GM18519 (cell line): ENCODE results near the gene GPC3.

ENCODE experiments used
- ATAC-seq: cut with Tn5 transposase; IDR thresholded peaks from one replicate; pipeline ENCODE4 v1.9.1; 2021; ENCODE audit warnings: mild to moderate bottlenecking, moderate library complexity; ENCODE audit not compliant: unreplicated experiment, low FRiP score

GPC3 gene

DNA sequence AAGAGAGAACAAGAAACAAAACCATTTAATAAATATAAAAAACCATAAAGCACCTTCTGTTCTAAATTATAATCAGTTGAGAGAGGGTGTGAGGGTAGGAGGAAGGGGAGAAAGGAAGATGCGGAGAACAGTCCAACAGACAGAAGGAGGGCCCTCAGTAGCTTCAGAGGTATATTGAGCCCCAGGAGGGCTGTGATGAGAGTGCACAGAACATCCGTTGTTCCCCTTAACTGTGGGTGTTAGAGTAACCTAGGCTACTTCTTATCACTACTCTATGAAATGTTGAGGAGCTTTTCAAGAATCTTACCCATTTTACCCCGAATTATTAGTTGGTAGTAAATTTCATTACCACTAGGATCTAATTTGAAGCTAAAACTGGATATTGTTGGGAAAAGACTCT is 13.8 kb downstream of the GPC3 start:
- ATAC-seq = no peak

DNA sequence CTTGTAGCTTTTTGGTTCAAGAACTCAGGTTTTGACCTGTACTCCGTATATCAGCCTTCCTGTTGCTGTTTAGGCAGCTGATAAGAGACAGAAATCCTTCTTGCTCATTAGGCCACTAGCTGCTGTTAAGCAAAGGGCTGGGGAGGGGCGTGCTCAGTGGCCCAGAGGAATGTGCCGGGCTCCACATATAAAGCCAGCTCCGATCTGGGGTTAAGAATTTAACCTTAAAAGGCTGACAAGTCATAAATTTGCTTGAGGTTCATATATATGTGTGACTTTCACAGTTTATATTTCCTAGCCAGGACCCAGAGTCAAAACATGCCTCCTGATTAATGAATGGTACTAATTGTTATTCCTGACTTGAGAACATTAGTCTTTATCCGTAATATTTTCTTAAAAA is 15.3 kb downstream of the GPC3 start:
- no peak for ATAC-seq

DNA sequence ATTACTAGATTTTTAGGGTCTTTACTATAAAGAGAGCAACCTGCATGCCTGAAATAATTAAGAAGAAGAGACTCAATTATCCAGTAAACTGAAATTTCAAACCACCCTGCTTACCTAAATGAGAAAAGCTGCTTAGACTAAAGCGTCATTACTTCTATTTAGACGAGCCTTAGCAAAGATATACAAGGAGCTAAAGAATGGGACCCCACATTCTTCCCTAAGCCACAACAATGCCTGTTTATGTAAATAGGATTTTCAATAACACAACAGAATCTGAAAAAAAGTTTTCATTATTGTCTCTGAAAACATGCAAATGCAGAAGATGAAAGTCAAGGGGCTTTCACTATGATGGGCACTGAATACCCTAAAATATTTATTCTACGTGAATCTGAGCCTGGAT is 16.2 kb downstream of the GPC3 start:
- no peak for ATAC-seq

DNA sequence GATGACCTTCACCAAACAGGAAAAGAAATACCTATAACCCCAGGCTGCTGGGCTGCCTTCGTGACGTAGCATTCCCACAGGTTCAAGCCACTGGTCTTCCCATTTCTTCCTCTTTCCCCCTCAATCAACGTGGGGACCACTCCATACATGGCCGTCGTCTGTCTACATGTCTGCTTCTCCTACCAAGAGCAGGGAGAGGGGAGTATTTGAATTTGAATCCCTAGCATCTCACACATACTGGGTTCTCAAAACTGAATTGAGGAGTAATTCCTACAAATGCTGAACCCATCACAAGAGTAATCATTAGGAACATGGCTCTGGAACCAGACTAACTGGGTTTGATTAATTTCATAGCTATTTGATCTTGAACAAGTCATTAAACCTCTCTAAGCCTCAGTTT is 17.3 kb downstream of the GPC3 start:
- no peak for ATAC-seq

DNA sequence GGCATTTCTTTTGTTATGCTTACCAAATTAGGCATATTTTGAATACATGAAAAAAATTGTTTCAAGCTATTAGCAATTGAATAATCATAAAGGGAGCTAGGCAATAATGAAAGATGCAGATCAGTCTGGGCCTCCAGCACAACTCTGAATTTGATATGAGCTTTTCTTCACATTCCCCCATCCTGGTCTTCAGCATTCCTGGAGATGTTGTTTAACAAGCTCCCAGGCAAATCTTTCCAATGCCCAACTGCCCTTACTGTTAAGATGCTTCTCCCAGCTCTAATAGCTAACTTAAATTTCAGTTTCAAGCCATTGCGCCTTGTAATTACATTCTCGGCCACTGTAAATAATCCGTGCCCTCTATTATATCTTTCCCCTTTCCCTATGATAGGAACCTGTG is 19.2 kb downstream of the GPC3 start:
- ATAC-seq = no peak

DNA sequence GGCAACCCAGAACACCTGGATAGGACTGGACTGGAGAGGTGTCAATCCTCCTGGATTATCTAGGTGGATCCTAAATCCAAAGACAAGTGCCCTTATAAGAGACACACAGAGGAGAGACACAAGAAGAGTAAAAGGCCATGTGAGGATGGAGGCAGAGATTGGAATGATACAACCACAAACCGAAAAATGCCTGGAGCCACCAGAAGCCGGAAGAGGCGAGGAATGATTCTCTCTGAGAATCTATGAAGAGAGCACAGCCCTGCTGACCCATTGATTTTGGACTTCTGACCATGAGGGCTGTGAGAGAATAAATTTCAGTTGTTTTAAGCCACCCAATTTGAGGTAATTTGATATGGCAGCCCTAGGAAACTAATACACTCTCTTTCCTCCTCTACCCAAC is 20.1 kb downstream of the GPC3 start:
- ATAC-seq = no peak

DNA sequence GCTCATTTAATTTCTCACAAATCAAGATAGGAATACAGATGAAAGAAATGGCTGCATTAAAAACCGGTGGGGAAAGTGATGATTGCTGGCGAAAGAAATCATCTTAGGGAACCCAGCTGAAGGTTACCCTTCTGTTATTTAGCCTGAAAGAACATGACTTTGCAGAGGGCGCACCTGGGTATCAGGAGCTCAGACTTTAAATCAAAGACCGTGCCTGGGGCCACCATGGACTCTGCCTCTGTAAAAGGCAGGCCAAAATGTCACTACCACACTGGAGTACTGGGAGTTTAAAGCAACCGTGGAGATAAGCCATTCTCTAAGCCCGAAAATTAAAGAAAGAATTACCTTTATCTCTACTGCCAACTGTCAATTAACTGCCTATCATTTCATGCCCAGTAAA is 24.3 kb downstream of the GPC3 start:
- ATAC-seq = no peak

DNA sequence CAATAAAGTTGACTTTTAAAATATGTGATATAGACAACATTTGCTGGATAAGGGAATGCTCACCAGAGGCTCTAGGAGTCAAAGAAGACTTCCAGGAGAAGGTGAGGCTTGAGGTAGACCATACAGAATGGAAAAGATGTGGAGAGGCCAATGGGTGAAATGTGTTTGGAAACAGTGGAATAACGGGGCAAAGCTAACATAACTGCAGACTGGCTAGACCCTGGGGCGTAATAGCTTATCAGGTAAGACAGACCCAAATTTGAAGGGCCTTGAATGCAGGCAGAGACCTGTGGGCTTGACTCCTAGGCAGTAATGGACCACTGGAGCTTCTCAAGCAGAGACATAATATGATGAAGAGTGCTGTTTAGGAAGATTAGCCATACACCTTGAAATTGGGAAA is 25.4 kb downstream of the GPC3 start:
- no peak for ATAC-seq

DNA sequence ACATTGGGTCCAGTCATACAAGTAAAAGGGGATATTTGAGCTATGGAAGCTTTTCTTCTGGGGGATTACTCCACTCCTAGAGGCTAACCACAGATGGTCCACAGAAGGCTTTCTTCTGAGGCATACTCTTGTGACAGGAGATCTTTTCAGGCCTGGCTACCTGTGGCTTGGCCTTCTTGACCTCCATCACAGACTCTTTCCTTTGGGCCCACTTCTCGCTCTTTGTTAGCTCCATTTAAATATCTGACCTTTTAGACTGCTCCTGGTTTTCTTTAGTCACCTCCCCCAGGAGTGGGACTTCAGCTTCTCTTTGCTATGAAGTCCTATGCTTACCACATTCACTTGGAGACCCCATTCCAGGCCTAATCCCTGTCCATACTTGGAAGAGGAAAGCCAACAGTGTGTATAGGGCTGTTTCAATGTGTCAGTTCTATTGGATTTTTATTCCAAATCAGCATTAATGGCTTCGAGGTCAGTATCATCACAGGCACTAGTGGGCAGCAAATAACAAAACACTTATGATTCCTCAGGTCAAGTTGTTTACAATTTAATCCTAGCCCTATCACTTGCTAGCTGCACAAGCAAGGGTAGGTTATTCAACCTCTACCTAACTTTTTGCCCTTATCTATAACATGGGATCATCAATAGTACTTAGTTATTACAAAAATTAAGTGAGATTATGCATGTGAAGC is 26.3 kb downstream of the GPC3 start:
- no peak for ATAC-seq

DNA sequence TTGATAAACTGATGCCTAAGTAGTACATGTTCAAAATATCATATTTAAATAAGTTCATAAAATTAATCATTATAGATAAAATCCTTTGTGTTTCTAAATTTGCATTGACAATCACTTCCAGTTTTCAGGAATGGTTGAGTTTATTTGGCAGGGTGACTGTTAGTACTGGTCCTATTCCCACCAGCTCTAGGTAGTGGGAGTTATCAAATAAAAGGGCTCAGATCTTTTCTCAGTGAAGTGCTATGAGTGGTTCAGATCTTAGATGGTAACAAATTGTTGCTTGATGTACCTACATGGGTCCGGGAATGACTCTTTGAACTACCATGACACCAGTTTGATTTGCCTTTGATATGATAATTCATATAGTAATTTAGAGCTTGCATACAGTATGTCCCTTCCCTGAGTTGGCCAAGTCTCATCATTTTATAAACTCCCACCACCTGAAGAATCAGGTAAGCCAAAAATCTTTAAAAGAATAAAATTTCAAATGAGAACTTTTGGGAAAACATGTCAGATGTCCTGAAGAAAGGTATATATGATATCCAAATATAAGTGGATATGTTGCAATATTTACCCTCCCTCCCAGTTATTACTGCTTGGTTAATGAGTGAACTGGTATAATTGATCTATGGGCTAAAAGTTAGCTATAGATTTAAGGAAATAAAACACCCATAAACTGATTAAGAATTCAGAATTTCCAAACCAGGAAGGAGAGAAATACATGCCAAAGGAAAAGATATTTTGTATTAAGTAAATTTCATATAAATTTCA is 28.6 kb downstream of the GPC3 start:
- ATAC-seq = no peak

DNA sequence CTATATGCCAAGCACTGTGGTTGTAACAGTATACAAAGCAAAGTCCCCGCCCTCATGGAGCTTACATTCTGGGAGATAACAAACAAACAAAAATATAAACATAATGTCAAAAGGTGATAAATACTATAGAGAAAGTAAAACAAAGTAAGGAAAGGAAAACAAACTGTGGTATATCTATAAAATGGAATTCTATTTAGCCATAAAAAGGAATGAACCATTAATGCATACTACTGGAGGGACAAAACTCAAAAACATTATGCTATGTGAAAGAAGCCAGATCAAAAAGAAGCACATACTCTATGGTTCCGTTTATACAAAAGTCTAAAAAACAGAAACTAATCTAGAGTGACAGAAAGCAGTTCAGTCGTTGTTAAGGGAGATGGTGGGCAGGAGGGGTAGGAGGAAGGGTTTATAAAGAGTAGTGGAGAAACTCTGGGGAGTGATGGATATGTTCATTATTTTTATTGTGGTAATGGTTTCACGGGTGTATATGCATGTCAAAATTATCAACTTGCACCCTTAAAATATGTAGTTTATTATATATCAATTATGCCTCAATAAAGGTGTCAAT is 31.5 kb downstream of the GPC3 start:
- ATAC-seq = no peak

DNA sequence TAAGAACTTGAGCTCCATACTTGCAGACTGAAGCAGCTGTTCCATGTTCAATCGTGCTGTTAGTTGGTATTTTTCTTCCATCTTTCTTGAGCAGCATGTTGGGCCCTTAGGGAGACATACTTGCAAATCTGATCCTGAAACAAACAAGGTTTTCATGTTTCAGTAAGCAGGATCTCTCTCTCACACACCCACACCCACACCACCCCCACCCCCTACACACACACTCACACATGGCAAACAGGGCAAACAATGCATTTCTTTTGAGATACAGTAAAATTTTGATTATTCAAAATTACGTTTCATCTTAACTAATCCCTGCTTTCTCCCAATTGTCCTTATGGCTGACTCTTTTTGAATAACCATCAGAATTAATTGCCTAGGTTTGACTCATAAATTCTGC is 32.3 kb downstream of the GPC3 start:
- ATAC-seq = no peak

DNA sequence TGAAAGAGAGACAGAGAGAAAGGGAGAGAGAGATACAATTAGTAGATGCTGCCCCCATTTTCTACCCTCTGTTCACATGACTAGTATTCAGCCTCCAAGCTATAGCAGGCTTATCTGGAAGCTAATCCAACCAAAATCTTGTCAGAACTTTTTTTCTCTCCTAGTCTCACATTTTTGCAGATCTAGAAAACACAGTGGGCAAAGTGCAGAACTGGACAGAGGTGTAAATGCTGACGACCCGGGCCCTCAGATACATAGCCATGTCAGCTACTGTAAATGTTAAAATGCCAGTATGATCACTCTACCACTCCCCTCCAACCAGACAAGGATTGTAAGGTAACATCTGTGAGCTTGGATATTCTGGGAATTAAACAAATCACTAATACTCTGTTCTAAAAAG is 34.3 kb downstream of the GPC3 start:
- no peak for ATAC-seq

DNA sequence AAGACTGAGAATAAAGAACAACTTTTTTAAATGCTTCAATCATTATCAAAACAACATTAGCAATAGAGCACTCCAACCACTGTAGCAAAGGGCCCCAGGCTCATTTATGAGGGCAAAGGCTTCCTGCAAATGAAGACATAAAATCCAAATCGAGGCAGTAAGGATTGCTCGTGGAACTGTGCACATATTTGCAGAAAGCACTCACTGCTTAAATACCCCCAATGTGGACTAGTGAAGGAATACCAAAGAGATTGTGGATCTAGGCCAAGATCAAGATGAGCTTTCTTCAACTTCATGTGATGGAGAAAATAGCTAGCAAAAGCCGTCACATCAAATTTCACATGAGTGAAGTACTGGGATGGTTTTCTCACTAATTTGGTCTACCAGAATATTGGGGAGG is 35.2 kb downstream of the GPC3 start:
- ATAC-seq = no peak

DNA sequence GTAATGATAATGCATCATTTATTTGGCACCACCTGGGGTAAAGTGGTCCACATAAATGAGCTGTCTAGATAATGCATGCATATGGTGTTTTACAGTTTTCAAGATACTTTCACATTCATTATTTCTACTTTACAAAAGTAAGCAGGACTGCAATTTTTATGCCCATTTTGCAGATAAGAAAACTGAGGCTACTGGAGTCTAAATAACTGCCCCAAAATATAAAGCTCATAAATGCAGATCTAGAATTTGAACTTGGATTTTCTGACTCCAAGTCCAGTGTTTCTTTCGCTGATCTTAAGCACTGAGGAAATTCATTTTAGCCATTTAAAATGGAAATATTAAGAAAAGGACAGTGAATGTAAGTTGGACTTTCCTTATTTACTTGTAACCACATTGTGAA is 36.5 kb downstream of the GPC3 start:
- ATAC-seq = no peak

DNA sequence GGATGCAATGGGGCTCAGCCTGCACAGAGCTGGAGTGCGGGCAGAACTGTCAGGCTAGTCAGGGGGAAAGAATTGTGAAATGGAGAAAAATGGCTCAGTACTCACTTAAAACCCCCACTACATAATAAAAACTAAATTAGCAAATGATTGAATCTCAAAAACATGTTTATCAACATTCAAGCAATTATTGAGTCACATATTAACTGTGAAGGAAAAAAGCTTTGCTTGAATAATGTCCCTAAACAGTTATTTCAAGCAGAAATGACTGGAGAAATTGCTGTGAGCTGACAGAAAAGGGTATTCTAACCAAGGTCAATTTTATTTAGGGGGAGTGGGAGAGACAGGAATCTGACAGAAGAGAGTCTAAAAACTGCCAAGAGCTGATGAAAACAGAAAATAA is 37.4 kb downstream of the GPC3 start:
- ATAC-seq = no peak

DNA sequence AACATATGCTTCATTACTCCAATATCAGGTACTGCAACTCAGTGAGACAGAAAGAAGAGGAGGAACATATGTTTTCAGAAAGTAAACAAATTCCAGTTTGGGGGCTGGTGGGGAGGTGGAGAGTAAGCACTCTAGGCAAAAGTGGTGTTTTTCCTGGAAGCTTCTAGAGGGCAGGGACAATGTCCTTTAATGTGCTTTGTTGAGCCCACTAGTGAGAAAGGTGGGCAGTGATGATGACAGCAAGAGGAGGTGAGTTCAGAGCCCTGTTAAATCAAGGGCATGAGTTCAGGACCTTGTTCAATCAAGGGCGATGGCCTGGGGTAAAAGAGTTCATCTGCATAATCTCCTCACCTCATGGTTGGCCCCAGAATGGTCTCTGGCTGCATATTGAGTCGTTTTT is 38.4 kb downstream of the GPC3 start:
- ATAC-seq = no peak

DNA sequence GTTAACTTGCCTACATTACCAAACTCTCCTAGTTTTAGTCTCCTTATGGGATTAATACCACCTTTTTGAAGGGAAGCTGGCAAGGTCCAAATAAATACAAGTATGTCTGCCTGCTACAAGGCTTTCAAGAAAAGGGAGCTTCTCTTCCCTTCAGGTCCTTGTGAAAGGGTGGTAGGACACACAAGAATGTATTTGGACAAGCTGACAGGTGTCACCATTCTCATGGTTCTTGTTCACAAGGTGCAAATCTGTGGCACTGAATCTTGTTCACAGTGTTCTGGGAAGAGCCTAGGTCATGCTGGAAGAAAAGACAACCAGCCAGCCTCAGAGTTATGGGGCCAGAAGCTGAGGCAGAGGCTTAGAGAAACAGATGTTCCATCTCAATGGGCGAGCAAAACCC is 41.9 kb downstream of the GPC3 start:
- ATAC-seq = no peak

DNA sequence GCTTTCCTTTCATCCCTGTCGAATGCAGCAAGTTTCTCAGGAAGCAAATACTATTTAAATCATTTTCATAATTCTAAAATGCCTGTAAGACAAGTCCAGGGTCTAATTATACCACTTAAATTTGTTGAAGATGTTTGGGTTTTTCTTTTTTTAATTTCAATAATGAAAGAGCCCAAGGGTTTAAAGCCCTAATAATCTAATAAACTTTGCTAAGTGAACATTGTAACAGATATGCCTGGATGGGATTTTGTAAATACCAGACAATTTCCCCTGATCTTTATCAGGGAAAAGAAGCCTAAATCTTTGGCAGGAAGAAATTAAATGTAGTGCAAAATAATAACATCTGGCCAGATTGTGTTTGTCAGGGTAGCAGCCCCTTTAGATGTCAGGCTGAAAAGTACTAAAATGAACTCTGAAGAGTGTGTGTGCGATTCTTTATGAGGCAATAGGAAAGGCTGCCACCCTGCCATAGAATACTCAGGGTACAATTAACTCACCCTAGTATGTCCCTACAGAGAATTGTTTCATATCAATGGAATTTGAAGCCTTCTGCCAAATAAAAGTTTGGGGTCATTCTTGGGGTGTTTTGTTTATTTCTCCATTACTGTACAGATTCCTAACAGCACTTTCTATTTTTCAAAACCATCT is 45.6 kb downstream of the GPC3 start:
- ATAC-seq = no peak

DNA sequence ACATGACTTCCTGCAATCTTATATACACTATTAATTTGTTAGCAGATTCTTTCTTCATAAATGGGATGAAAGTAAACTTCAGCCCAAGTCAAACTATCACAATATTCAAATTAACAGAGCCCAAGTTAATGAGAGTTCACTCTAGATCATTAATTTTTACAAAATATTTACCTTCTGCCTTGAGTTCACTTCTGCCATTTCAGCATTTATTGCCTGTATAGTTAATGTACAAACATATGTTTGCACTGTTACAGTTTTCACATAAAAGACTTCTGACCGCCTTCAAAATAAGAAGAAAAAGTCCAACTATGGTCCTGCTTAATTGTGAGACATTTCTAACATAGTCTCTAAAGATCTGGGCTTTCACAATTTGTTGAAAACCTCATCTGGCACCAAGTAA is 46.9 kb downstream of the GPC3 start:
- ATAC-seq = no peak

DNA sequence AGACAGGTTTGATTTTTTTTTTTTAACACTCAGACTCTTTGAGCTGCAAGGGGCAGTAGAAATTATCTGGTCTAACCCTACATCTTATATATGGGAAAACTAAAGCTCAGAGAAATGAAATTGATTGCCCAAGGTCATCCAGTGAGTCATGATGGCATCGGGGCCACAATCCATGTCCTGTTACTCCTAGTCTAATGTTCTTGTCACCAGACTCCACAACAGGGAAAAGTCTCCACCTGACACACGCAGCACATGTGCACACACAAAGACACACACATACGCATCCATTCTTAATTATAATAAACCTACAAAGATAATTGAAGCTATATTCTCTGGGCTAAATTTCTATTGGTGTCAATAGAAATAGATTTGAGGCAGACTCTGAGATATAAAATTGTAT is 48.4 kb downstream of the GPC3 start:
- ATAC-seq = no peak

DNA sequence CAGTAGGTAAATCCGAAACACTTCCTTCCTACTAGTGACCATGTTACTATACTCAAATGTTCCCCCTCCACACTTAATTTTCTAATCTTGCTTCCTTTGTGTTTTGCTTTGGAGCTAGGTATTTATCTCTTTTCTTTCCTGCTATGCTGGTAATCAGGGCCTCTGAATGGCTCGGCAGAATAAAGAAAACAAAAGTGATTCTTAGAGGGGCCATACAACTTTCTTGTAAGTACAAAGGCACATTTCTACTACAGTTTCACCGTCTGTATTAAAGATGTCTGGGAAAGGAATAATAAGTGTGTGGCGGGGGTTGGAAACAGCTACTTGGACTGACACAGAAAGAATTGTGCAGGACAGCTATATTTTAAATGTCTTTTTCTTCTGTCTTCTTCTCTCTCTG is 50.3 kb downstream of the GPC3 start:
- no peak for ATAC-seq
